ENCODE results near the gene RIPPLY3.

The RIPPLY3 gene

GRCh38 chr21:36987845-36988244 lies 18.7 kb upstream of the RIPPLY3 start:
- TF ChIP-seq FOXP2 (optimal IDR thresholded peaks at IDR 0.05; ENCODE audit: borderline replicate concordance, extremely low read depth, extremely low read length, insufficient read depth) (no peak), REST (IDR thresholded peaks at IDR 0.05; ENCODE audit: insufficient read depth in 1 of 2, low read depth in 2 of 2, low read length in 2 of 2) (no peak), TAF1 (IDR thresholded peaks at IDR 0.05; ENCODE audit: borderline replicate concordance, insufficient read depth, low read length) (no peak), SIN3A (IDR thresholded peaks at IDR 0.05; ENCODE audit: borderline replicate concordance, insufficient read depth, low read length) (no peak), POLR2AphosphoS5 (IDR thresholded peaks at IDR 0.05; ENCODE audit: low read depth, low read length) (no peak)

- TF ChIP-seq REST (IDR thresholded peaks at IDR 0.05; ENCODE audit: insufficient read depth in 1 of 2, low read depth in 2 of 2, low read length in 2 of 2): no peak
- no peak for TF ChIP-seq FOXP2 (optimal IDR thresholded peaks at IDR 0.05; ENCODE audit: borderline replicate concordance, extremely low read depth, extremely low read length, insufficient read depth)
- no peak for TF ChIP-seq TAF1 (IDR thresholded peaks at IDR 0.05; ENCODE audit: borderline replicate concordance, insufficient read depth, low read length)
- TF ChIP-seq SIN3A (IDR thresholded peaks at IDR 0.05; ENCODE audit: borderline replicate concordance, insufficient read depth, low read length): no peak
- TF ChIP-seq POLR2AphosphoS5 (IDR thresholded peaks at IDR 0.05; ENCODE audit: low read depth, low read length): no peak
Observed at GRCh38 chr21:36988536-36988935, 18.0 kb upstream of the RIPPLY3 start.

GRCh38 chr21:36989699-36990507 lies 16.6 kb upstream of the RIPPLY3 start:
- TF ChIP-seq POLR2AphosphoS5 (IDR thresholded peaks at IDR 0.05; ENCODE audit: low read depth, low read length): peak; percentile 66; the same call in 1 of the 2 replicates
- TF ChIP-seq SIN3A (IDR thresholded peaks at IDR 0.05; ENCODE audit: borderline replicate concordance, insufficient read depth, low read length): no peak; the same call in 1 of the 2 replicates
- 0 out of 4 replicates have a peak, but pooled peaks have one; percentile 6 to 14 for TF ChIP-seq REST (IDR thresholded peaks at IDR 0.05; ENCODE audit: insufficient read depth in 1 of 2, low read depth in 2 of 2, low read length in 2 of 2)
- no peak for TF ChIP-seq TAF1 (IDR thresholded peaks at IDR 0.05; ENCODE audit: borderline replicate concordance, insufficient read depth, low read length)
- peak; percentile 79 for TF ChIP-seq FOXP2 (optimal IDR thresholded peaks at IDR 0.05; ENCODE audit: borderline replicate concordance, extremely low read depth, extremely low read length, insufficient read depth)

- TF ChIP-seq REST (IDR thresholded peaks at IDR 0.05; ENCODE audit: insufficient read depth in 1 of 2, low read depth in 2 of 2, low read length in 2 of 2): no peak
- no peak for TF ChIP-seq POLR2AphosphoS5 (IDR thresholded peaks at IDR 0.05; ENCODE audit: low read depth, low read length)
Observed at GRCh38 chr21:36990508-36991205, 15.8 kb upstream of the RIPPLY3 start.

Measured in PFSK-1 (cell line).